MCF 10A (cell line): ENCODE data around the gene BLM. TPM values are rescaled to one million over a fixed set of nuclear protein-coding genes. Genes with fewer than 3 reads are reported as not detected.

ENCODE experiments used
- BruUV-seq: library from RNA; stranded (reverse); fragments of 400-500 nt; replicated peaks from 2 replicates; lab custom pipeline; 2021; lab: Mats Ljungman, UMichigan
- CTCF ChIA-PET: fragments of 300-600 bp; sonication (Branson Sonifier 250); formaldehyde crosslinking; extraction: SDS; loops from one replicate; lab custom pipeline; 2021; ENCODE audit warnings: antibody characterized with exemption, inconsistent platforms; lab: Yijun Ruan, JAX
- POLR2A ChIA-PET: fragments of 300-600, 350-650 bp; sonication (Branson Sonifier 250); formaldehyde crosslinking; extraction: SDS; loops from one replicate; lab custom pipeline; 2020; ENCODE audit warnings: antibody characterized with exemption, inconsistent platforms; lab: Yijun Ruan, JAX
- DNase-seq: peaks from one replicate; pipeline ENCODE4 v3.0.0-alpha.2; 2018; ENCODE audit not compliant: unreplicated experiment
- H3K27ac Mint-ChIP-seq: one replicate; pipeline ENCODE4 v1.8.0; 2022; ENCODE audit warnings: mild to moderate bottlenecking, low read depth, mixed read lengths; ENCODE audit not compliant: unreplicated experiment
- H3K27me3 Mint-ChIP-seq: one replicate; pipeline ENCODE4 v1.8.0; 2022; ENCODE audit warnings: mixed read lengths; ENCODE audit not compliant: insufficient read depth, unreplicated experiment
- H3K36me3 Mint-ChIP-seq: one replicate; pipeline ENCODE4 v1.8.0; 2022; ENCODE audit warnings: mild to moderate bottlenecking, moderate library complexity, mixed read lengths; ENCODE audit not compliant: insufficient read depth, unreplicated experiment
- H3K4me1 Mint-ChIP-seq: one replicate; pipeline ENCODE4 v1.8.0; 2022; ENCODE audit warnings: mixed read lengths; ENCODE audit not compliant: insufficient read depth, unreplicated experiment
- H3K4me3 Mint-ChIP-seq: one replicate; pipeline ENCODE4 v1.8.0; 2022; ENCODE audit warnings: mild to moderate bottlenecking, moderate library complexity, mixed read lengths; ENCODE audit not compliant: unreplicated experiment
- H3K9me3 Mint-ChIP-seq: one replicate; pipeline ENCODE4 v1.8.0; 2022; ENCODE audit warnings: mixed read lengths; ENCODE audit not compliant: unreplicated experiment
- CTCF ChIP-seq: fragments of 200-600 bp; IDR thresholded peaks from one replicate; pipeline ENCODE4 v1.8.0; 2022; ENCODE audit warnings: antibody characterized with exemption, mild to moderate bottlenecking; ENCODE audit not compliant: unreplicated experiment
- intact Hi-C: fragments of 100-400 bp; cut with micrococcal nuclease; formaldehyde crosslinking; loops from 2 replicates; pipeline ENCODE4 v1.14.1; 2022
- total RNA-seq: library from RNA; stranded (reverse); gene quantifications from 2 replicates; pipeline ENCODE4 v1.2.3, GENCODE V29; 2022

The BLM gene
- total RNA-seq, 1 experiment from 2014 or later = 5.2 TPM

DNA sequence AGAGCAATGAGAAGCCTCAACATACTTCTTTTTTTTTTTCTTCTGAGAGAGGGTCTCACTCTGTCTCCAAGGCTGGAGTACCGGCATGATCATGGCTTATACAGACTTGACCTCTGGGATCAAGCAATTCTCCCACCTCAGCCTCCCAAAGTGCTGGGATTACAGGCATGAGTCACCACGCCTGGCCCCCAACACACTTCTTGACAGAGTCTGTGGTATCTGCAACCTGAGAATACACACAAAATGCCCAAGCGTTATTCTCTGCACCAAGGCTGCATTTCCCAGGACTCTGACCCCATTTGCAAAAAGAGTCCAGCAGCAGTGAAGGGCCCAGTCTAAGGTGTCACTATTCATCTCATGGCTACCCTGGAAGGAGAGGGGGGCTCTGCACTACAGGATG is 42.7 kb upstream of the BLM start:
- no peak for TF ChIP-seq CTCF
- Mint-ChIP-seq H3K4me1 (peaks cover 5% of the 10 kb centered on the region), H3K9me3 (no peaks in the 10 kb centered on the region), H3K27me3 (no peaks in the 10 kb centered on the region), H3K4me3 (no peak overlapping the region), H3K27ac (no peak overlapping the region), H3K36me3 (no peaks in the 10 kb centered on the region)
- ChIA-PET POLR2A (no interaction called here), CTCF (no interaction called here)
- no TSS peak for BruUV-seq
- no peak for DNase-seq
- intact Hi-C loops = no loop called here

- Mint-ChIP-seq H3K36me3 (no peaks in the 10 kb centered on the region), H3K27me3 (no peaks in the 10 kb centered on the region), H3K27ac (no peak overlapping the region), H3K4me1 (peaks cover 15% of the 10 kb centered on the region), H3K9me3 (no peaks in the 10 kb centered on the region), H3K4me3 (no peak overlapping the region)
- BruUV-seq = no TSS peak
- CTCF ChIA-PET = interaction anchor here (0.6 to 0.8 kb wide), 3 partner anchors 129 to 1569 kb away, joined by 3 to 4 read pairs (median 3); no protein-coding TSS in a partner anchor
- TF ChIP-seq CTCF = no peak
- POLR2A ChIA-PET = no interaction called here
- no peak for DNase-seq
- intact Hi-C loops = no loop called here
These were observed 41.7 kb upstream of the BLM start for GRCh38 chr15:90675464-90675863.

DNA sequence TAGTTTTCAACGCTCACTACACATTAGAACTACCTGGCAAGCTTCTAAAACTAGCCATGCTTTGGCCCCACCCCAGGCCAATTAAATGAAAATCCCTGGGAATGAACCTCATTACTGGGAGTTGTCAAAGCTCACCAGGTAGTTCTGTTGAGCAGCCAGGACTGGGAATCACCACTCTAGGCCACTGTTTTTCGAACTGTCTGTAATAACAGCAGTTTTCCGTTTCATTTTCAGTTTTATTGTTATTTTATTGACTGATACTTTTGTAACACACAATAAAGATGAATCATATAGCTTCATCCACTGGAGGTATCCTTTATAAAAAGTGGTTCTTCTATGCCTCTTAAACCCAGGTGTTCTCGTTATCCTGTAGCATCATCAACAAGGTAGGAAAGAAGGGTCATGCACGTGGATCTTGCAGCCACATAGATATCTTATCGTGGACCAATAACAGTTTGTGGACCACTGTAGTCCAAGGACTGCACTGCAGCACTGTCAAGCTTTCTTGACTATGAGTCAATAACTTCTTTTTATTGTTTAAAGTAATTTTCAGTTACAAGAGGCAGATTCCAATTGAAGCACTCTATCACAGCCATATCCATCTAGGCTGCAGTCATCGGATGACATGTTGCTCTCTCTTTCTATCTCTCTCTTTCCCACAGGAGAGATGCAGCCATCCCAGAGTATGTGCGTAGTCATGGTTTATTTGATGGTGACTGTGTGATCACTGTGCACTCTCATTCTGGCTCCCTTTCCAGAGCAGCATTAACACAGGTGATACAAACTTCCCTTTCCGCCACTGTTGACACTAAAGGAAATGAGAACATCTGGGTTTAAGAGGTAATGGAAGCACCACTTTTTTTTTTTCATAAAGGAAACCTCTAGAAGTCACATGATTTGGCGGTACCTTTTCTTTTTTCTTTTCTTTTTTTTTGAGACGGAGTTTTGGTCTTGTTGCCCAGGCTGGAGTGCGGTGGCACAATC is 39.0 kb upstream of the BLM start:
- POLR2A ChIA-PET = interaction anchor here (1.5 to 6.4 kb wide), 2 partner anchors 8 to 12 kb away, joined by 5 to 31 read pairs; no protein-coding TSS in a partner anchor
- H3K27me3 Mint-ChIP-seq = no peaks in the 10 kb centered on the region
- peaks cover 26% of the 10 kb centered on the region for H3K4me1 Mint-ChIP-seq

More for the DNA sequence above, 39.0 kb upstream of the BLM start:
- H3K9me3 Mint-ChIP-seq = no peaks in the 10 kb centered on the region
- no TSS peak for BruUV-seq
- DNase-seq = no peak
- CTCF ChIA-PET = interaction anchor here (0.6 to 1.8 kb wide), 5 partner anchors 16 to 443 kb away, joined by 3 to 8 read pairs (median 4); no protein-coding TSS in a partner anchor
- H3K27ac Mint-ChIP-seq = no peak overlapping the region
- no peak for TF ChIP-seq CTCF
- no peak overlapping the region for H3K4me3 Mint-ChIP-seq
- intact Hi-C loops = no loop called here
- no peaks in the 10 kb centered on the region for H3K36me3 Mint-ChIP-seq
